HG02852 (cell line): ENCODE measurements around the gene ARMC8.

Source experiments
- ATAC-seq: cut with Tn5 transposase; IDR thresholded peaks from one replicate; pipeline ENCODE4 v1.9.1; 2021; ENCODE audit warnings: mild to moderate bottlenecking, moderate library complexity; ENCODE audit not compliant: unreplicated experiment

Gene ARMC8

GRCh38 chr3:138344754-138345153, 157.7 kb downstream of the ARMC8 start:
- ATAC-seq = no peak
